ENCODE results near the gene SBF2. TPM values are rescaled to one million over a fixed set of nuclear protein-coding genes. Genes with fewer than 3 reads are reported as not detected.

The SBF2 gene
- total RNA-seq, 2 donors from 2014 or later: 53.8 to 60.8 TPM

- TF ChIP-seq CTCF (IDR thresholded peaks at IDR 0.05): no peak
- Histone ChIP-seq H3K4me1 (ENCODE audit: control insufficient read depth in 1 of 2, low read depth in 2 of 2) (peaks cover 3 to 20% of the 10 kb centered on the region in 2 donors), H3K9me3 (no peaks in the 10 kb centered on the region), H3K4me3 (no peak overlapping the region), H3K36me3 (no peaks in the 10 kb centered on the region), H3K27ac (no peak overlapping the region), H3K27me3 (replicated peaks; ENCODE audit: insufficient read depth) (no peaks in the 10 kb centered on the region)
- ATAC-seq (ENCODE audit: insufficient number of reproducible peaks, low FRiP score, low read depth) (no peak), DNase-seq (ENCODE audit: low spot score) (no peak)
Measured at GRCh38 chr11:10072841-10073240, 221.2 kb downstream of the SBF2 start.

GRCh38 chr11:10072142-10072541 lies 221.9 kb downstream of the SBF2 start:
- H3K4me3 ChIP-seq: no peak overlapping the region
- H3K36me3 ChIP-seq: no peaks in the 10 kb centered on the region
- H3K4me1 ChIP-seq (ENCODE audit: control insufficient read depth in 1 of 2, low read depth in 2 of 2): peaks cover 3 to 20% of the 10 kb centered on the region in 2 donors
- no peak for ATAC-seq (ENCODE audit: insufficient number of reproducible peaks, low FRiP score, low read depth)
- H3K27ac ChIP-seq: no peak overlapping the region
- TF ChIP-seq CTCF (IDR thresholded peaks at IDR 0.05): no peak
- DNase-seq (ENCODE audit: low spot score): no peak
- no peaks in the 10 kb centered on the region for H3K9me3 ChIP-seq
- no peaks in the 10 kb centered on the region for H3K27me3 ChIP-seq (replicated peaks; ENCODE audit: insufficient read depth)

DNA sequence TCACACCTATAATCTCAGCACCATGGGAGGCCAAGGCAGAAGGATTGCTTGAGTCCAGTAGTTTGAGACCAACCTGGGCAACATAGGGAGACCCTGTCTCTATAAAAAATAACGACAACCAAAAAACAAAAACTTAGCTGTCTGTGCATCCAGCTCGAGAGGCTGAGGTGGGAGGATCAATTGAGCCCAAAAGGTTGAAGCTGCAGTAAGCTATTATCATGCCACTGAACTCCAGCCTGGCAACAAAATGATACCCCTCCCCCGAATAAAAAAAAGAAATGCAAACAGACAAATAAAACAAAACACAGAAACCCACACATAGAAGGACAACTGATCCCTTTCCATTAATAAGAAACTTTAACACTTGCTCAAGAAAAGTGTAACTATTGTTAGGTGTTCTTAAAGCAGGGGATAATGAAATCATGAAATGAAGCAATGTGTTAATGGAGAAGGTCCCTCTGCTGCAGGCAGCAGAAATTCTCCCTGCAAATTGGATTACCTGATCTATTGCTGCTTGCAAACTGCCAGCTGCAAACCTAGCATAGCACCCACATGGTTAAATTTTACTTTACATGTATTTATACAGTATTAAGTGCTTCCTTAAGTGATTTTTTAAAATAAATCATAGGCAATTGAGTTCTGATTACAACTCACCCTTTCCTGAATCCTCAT lies 226.3 kb downstream of the SBF2 start:
- no peak overlapping the region for H3K4me3 ChIP-seq
- no peaks in the 10 kb centered on the region for H3K36me3 ChIP-seq
- no peak for TF ChIP-seq CTCF (IDR thresholded peaks at IDR 0.05)
- no peaks in the 10 kb centered on the region for H3K9me3 ChIP-seq
- H3K4me1 ChIP-seq (ENCODE audit: control insufficient read depth in 1 of 2, low read depth in 2 of 2): no peaks in the 10 kb centered on the region
- no peak for ATAC-seq (ENCODE audit: insufficient number of reproducible peaks, low FRiP score, low read depth)
- H3K27ac ChIP-seq: no peak overlapping the region
- no peaks in the 10 kb centered on the region for H3K27me3 ChIP-seq (replicated peaks; ENCODE audit: insufficient read depth)
- DNase-seq (ENCODE audit: low spot score): no peak

GRCh38 chr11:10066441-10066840 lies 227.6 kb downstream of the SBF2 start:
- Histone ChIP-seq H3K27ac (no peak overlapping the region), H3K4me3 (no peak overlapping the region), H3K36me3 (no peaks in the 10 kb centered on the region), H3K27me3 (replicated peaks; ENCODE audit: insufficient read depth) (no peaks in the 10 kb centered on the region), H3K9me3 (peaks cover 5% of the 10 kb centered on the region), H3K4me1 (ENCODE audit: control insufficient read depth in 1 of 2, low read depth in 2 of 2) (no peaks in the 10 kb centered on the region)
- DNase-seq (ENCODE audit: low spot score) (no peak), ATAC-seq (ENCODE audit: insufficient number of reproducible peaks, low FRiP score, low read depth) (no peak)
- no peak for TF ChIP-seq CTCF (IDR thresholded peaks at IDR 0.05)

GRCh38 chr11:10064828-10065227 lies 229.2 kb downstream of the SBF2 start:
- H3K9me3 ChIP-seq: peaks cover 5% of the 10 kb centered on the region

More at GRCh38 chr11:10064828-10065227, 229.2 kb downstream of the SBF2 start:
- no peak for TF ChIP-seq CTCF (IDR thresholded peaks at IDR 0.05)
- H3K27ac ChIP-seq: no peak overlapping the region
- no peak overlapping the region for H3K4me3 ChIP-seq
- ATAC-seq (ENCODE audit: insufficient number of reproducible peaks, low FRiP score, low read depth) (no peak), DNase-seq (ENCODE audit: low spot score) (no peak)
- no peaks in the 10 kb centered on the region for H3K4me1 ChIP-seq (ENCODE audit: control insufficient read depth in 1 of 2, low read depth in 2 of 2)
- no peaks in the 10 kb centered on the region for H3K27me3 ChIP-seq (replicated peaks; ENCODE audit: insufficient read depth)
- no peaks in the 10 kb centered on the region for H3K36me3 ChIP-seq
